ENCODE measurements around the gene GNG12.

The GNG12 gene

GRCh38 chr1:67724928-67725560, 108.2 kb downstream of the GNG12 start:
- in situ Hi-C loops (cut with MboI; ENCODE audit: low pct_unique_long_range_greater_than_20kb, low sequenced_read_pairs, unreplicated experiment), result no loop called here
- no peak for DNase-seq (ENCODE audit: low spot score)
- TF ChIP-seq, protein P1, sequence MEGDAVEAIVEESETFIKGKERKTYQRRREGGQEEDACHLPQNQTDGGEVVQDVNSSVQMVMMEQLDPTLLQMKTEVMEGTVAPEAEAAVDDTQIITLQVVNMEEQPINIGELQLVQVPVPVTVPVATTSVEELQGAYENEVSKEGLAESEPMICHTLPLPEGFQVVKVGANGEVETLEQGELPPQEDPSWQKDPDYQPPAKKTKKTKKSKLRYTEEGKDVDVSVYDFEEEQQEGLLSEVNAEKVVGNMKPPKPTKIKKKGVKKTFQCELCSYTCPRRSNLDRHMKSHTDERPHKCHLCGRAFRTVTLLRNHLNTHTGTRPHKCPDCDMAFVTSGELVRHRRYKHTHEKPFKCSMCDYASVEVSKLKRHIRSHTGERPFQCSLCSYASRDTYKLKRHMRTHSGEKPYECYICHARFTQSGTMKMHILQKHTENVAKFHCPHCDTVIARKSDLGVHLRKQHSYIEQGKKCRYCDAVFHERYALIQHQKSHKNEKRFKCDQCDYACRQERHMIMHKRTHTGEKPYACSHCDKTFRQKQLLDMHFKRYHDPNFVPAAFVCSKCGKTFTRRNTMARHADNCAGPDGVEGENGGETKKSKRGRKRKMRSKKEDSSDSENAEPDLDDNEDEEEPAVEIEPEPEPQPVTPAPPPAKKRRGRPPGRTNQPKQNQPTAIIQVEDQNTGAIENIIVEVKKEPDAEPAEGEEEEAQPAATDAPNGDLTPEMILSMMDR (IDR thresholded peaks at IDR 0.05; ENCODE audit: extremely low read depth, insufficient read depth, missing control alignments), result no peak

DNA sequence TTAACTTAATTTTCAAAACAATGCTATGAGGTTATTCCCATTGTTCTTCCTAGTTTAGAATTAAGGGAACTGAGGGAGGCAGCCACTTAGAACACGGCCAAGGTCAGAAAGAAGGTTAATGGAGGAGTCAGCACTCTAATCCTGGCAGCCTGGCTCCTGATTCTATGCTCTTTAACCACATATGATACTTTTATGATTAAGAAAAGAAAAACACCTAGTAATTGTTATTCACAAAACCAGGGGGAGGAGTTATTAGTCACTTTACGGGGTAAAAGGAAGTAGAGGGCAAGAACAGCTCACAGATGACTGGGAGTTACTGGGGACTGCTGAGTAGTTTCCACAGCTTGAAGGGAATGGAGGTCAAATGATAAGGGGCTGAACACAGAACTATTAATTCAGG, 109.6 kb downstream of the GNG12 start:
- no peak for DNase-seq (ENCODE audit: low spot score)
- in situ Hi-C loops (cut with MboI; ENCODE audit: low pct_unique_long_range_greater_than_20kb, low sequenced_read_pairs, unreplicated experiment), result no loop called here
- TF ChIP-seq, protein P1 (IDR thresholded peaks at IDR 0.05; ENCODE audit: extremely low read depth, insufficient read depth, missing control alignments), result no peak

GRCh38 chr1:67723126-67723525, 110.1 kb downstream of the GNG12 start:
- DNase-seq (ENCODE audit: low spot score), result no peak
- in situ Hi-C loops (cut with MboI; ENCODE audit: low pct_unique_long_range_greater_than_20kb, low sequenced_read_pairs, unreplicated experiment), result no loop called here
- TF ChIP-seq, protein P1 (IDR thresholded peaks at IDR 0.05; ENCODE audit: extremely low read depth, insufficient read depth, missing control alignments), result no peak

DNA sequence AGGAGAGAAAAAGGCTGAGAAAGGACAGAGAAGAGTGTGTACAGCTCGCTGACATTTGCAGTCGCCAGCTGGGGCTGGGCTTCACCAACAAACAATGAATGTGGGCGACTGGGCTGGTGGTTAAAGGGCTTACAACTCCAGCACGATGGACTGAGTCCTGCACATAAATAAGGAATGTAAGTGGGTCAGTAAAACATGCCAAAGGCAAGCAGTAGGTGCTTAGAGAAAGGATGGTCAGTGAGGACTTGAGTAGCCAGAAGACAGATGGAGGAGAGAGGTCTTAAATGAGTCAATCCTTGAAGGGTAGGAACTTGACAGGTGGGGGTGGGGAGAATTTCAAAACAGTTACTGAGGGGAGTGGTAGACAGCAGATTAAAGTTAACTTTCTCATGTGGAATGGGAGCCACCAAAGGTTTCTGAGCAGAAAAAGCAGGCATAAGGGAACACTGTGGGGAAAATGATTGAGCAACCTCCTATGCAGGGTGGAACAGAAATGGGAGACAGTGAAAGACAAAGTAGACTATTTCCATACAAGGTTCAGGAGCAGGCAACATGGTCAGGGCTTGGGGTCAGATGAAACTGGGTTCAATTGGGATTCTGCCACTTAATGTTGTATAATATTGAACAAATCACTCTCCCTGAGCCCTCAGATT, 110.8 kb downstream of the GNG12 start:
- in situ Hi-C loops (cut with MboI; ENCODE audit: low pct_unique_long_range_greater_than_20kb, low sequenced_read_pairs, unreplicated experiment), result no loop called here
- TF ChIP-seq, protein P1 (IDR thresholded peaks at IDR 0.05; ENCODE audit: extremely low read depth, insufficient read depth, missing control alignments), result no peak
- DNase-seq (ENCODE audit: low spot score), result no peak

GRCh38 chr1:67721650-67722291, 111.5 kb downstream of the GNG12 start:
- DNase-seq (ENCODE audit: low spot score), result no peak
- in situ Hi-C loops (cut with MboI; ENCODE audit: low pct_unique_long_range_greater_than_20kb, low sequenced_read_pairs, unreplicated experiment), result no loop called here
- TF ChIP-seq, protein P1 (IDR thresholded peaks at IDR 0.05; ENCODE audit: extremely low read depth, insufficient read depth, missing control alignments), result no peak

GRCh38 chr1:67721112-67721511, 112.2 kb downstream of the GNG12 start:
- no peak for DNase-seq (ENCODE audit: low spot score)
- in situ Hi-C loops (cut with MboI; ENCODE audit: low pct_unique_long_range_greater_than_20kb, low sequenced_read_pairs, unreplicated experiment), result no loop called here
- TF ChIP-seq, protein P1 (IDR thresholded peaks at IDR 0.05; ENCODE audit: extremely low read depth, insufficient read depth, missing control alignments), result no peak

Measured in GM13977 (cell line).